Endothelial cell of hepatic sinusoid (primary cell): ENCODE results near the gene DLG2.
"Not testable (repeated sequence)": the region's sequence is repeated elsewhere in the genome, so short reads cannot be mapped to it uniquely, and the experiment has no call there.

Experiments used
- in situ Hi-C: cut with HindIII; loops from 2 replicates; pipeline ENCODE4 v1.10.0; 2017; ENCODE audit warnings: low sequenced_read_pairs

Gene DLG2

GRCh38 chr11:84804041-84804440 lies 823.1 kb downstream of the DLG2 start:
- in situ Hi-C loops = no loop called here

GRCh38 chr11:84800755-84801346 lies 826.3 kb downstream of the DLG2 start:
- in situ Hi-C loops = no loop called here

DNA sequence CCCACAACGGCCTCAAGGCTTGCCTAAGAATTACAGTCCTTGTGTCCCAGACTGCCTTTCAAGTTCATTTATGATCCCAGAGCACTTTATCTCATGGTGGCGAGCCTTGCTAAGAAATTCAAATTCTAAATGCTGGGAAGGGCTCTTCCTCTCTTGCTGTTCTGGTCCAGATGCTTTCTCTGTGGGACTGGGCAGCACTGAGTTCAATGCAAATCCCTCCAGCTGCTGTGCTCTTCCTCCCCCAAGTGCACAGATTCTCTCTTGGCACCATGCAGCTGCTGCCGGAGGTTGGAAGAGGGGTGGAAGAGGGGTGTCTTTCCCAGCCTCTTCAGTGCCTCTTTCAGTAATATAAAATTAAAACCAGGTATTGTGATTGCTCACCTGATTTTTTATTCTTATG lies 828.0 kb downstream of the DLG2 start:
- in situ Hi-C loops = no loop called here

DNA sequence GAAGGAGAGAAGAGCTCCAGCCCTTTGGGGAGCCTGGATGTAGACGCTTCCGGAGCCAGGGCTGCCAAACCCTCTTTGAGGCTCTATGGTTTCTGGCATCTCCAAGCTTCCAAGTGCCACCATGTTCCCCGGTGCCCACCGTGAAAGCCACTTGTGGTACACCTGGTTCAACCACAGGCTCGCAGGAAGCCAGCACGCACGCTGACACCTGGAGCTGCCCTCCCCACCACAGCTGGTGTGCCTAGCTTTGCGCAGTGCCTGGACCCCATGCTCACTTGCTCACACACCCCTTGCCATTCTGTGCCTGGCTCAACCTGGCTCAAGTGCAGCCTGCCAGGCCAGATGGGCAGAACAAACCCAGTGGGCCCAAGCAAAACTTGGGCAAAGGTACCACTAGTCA lies 831.4 kb downstream of the DLG2 start:
- in situ Hi-C loops = no loop called here

- in situ Hi-C loops = no loop called here
These were observed 832.3 kb downstream of the DLG2 start for GRCh38 chr11:84794663-84795443.

DNA sequence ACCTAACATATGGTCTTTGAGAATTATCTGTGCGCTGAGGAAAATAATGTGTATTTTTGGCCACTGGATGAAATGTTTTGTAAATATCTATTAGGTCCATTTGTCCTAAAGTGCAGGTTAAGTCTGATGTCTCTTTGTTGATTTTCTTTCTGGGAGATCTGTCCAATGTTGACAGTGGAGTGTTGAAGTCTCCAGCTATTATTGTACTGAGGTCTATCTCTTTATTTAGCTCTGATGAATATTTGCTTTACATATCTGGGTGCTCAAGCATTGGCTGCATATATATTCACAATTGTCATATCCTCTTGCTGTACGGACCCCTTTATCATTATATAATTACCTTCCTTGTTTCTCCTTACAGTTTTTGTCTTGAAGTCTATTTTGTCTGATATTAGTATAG lies 833.8 kb downstream of the DLG2 start:
- in situ Hi-C loops = no loop called here

GRCh38 chr11:84790849-84791427 lies 836.2 kb downstream of the DLG2 start:
- in situ Hi-C loops = no loop called here

- in situ Hi-C loops = no loop called here
These were observed 838.9 kb downstream of the DLG2 start for GRCh38 chr11:84788220-84788619.

DNA sequence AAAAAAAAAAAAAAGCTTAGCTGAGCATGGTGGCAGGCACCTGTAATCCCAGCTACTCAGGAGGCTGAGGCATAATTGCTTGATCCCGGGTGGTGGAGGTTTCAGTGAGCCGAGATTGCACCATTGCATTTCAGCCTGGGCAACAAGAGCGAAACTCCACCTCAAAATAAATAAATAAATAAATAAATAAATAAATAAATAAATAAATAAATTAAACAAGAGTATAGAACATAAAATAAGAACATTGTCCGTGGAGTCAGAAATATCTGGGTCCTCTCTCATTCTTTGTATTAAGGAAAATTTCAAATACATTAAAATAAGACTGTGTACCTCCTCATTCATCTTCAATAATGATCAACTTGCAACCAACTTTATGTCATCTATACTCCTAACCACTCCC lies 843.0 kb downstream of the DLG2 start:
- in situ Hi-C loops = not testable (repeated sequence)

DNA sequence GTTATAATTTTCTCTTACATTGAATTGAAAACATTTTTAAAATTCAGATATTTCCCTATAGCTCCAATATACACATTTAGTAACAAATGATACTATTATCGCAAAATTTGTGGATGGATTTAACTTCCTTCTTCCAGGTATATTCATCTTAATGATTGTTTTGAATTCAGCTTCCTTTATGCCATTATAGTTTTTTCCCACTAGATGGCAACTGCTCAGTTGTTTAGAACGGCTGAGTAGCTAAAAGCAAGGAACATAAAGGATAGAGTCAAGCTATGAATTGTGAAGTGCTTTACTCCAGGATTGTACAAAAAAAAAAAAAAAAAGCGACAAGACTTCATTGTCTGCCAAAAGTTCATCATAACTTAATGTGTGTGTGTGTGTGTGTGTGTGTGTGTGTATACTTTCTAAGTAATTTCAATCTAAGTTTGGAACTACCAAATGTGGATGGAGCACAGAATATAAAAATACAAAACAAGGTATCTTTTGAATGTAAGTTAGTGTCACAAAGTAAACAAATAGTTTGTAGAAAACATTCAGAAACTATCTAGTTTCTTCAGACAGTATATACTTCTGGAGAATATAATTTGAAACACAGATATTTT lies 846.4 kb downstream of the DLG2 start:
- in situ Hi-C loops = no loop called here

GRCh38 chr11:84775503-84775902 lies 851.6 kb downstream of the DLG2 start:
- in situ Hi-C loops = no loop called here

- in situ Hi-C loops = no loop called here
These were observed 863.2 kb downstream of the DLG2 start for GRCh38 chr11:84763931-84764330.

DNA sequence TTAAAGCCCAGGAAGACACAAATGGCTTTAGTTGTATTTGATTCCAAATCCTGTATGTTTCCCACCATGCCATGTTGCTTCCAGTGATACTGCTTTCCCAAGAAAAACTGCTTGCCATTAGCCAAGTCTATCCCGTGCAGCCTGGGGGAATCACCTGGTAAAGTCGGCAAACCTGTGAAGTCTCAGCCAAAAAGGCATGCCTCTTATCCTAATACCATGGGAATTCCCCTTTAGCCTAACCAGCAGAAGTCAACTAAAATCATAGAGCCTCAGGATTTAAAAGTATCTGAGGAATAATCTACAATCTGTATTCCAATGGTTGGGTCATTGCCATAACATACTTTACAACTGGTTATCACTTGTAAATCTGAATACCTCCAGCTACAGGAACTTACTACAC lies 869.4 kb downstream of the DLG2 start:
- in situ Hi-C loops = no loop called here

DNA sequence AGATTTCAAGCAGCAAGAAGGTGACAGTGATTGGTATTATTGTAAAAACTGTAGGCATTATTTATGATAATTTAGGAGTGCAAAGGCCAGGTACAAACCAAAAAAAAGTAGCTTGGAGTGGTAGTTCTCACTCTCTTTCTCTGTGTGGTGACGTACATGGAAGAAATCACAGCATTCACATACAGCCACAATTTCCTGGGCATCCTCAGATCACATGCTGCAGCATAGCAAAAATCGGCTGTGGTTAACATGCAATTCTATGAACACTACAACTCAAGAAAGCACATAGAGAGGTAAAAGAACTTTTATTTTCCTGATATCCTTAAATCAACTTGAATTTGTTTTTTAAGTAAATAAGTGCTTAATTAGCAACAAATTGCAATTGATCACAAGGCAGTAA lies 875.8 kb downstream of the DLG2 start:
- in situ Hi-C loops = no loop called here

GRCh38 chr11:84747871-84748270 lies 879.3 kb downstream of the DLG2 start:
- in situ Hi-C loops = no loop called here

- in situ Hi-C loops = no loop called here
These were observed 887.1 kb downstream of the DLG2 start for GRCh38 chr11:84740050-84740449.

GRCh38 chr11:84724256-84724655 lies 902.9 kb downstream of the DLG2 start:
- in situ Hi-C loops = no loop called here

DNA sequence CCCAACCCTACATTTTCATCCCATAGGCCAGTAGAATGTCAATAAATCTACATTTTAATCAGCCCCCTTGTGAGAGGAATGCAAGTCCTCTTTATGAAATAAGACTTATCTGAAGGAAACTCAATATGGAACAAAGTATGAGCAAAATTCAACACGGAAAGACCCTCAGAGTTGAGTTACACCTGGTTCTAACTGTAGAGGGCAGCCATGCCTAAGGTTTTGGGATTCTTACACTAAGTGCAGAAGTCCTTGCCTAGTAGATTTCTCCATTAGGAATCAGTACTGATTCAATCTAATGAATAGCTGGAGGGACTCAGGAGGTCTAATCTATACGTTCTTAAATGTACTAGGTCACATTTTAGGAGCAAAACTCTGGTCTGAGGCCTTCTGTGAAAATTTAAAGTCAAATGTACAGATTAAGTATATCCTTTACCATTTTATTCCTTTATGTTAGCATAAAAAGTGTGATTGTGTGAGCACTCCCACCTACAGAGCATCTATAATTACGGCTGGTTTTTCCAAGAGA lies 904.5 kb downstream of the DLG2 start:
- in situ Hi-C loops = no loop called here

DNA sequence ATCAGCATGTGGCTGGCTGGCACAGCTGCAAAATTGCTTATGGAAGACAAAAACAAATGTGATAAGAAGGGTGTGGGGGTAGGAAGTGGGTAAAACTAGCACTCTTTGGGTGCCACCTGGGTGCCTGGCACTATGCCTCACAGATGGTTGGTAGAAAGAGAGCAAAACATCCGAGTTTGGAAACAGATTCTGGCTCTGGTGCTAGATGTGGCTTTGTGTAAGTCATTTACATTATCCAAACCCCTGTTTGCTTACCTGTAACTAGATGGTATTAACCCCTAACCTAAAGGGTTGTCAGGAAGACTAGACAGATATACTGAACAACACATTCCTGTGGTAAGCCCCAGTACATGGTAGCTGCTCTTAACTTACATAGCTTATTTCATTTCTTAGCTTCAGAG lies 905.6 kb downstream of the DLG2 start:
- in situ Hi-C loops = no loop called here

DNA sequence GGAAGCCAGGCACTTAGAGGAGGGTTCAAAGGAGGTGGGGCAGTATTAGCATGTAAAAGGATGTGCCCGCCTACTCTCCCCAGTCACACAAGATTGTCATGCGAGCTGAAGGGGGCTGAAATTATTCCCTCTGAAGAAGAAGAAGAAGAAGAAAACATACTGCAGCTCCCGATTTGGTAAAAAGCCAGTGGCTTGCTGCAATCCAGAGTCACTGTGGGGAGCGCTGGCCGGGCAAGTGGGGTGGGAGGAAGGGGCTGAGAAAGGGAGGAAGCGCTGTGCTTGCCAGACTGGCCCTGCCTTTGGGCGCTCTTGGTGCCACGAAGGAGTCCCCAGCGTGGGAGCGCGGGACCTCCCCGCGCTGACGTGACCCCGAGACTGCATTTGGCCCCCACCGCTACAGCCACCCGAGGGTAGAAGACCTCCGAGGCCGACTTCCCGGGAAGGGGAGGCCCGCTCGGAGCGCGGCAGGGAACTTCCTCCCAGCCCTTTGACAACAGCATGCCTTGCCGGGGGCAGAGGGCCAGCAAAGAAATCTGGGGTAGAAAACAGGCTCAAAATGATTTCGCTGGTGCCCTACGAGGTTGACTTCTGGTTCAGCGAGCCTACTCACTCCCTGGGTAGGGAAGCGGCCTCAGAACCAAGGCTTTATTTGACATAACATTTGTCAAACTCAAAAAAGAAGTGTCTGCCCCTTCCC lies 906.3 kb downstream of the DLG2 start:
- in situ Hi-C loops = no loop called here

DNA sequence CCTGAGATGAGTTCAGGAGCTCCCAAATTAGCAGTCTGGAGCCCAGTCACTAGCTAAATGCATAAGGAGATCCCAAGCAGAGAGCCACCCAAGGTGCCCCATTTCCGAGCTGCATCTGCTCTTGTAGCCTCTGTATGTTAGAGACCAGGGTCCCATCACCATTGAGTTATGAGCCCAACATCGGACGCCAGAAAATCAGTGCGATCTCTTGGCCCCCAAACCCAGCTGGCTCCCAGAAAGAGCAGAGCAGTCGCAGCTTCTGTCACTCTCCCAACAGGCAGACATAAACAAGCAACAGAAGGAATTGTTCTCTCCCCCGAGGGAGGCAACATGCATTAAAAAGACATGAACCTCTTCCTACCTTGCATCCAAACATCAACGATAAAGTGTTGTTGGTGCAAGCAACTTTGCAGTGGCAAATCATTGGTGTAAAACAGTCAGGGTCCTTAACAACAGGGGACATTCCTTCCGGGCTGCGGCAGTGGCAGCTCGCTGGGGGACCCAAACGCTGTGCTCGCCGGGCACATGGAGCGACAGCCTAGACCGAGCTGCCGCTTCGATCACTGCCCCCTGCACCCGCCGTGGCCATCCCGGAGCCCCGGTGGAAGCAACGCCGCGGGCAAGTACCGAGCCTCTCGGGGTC lies 907.1 kb downstream of the DLG2 start:
- in situ Hi-C loops = no loop called here
